Caco-2 (cell line): ENCODE measurements around the gene TCEANC. TPM values are rescaled to one million over a fixed set of nuclear protein-coding genes. Genes with fewer than 3 reads are reported as not detected.
"Not testable (repeated sequence)": the region's sequence is repeated elsewhere in the genome, so short reads cannot be mapped to it uniquely, and the experiment has no call there.

Experiments used
- BruUV-seq: library from RNA; stranded (reverse); fragments of 400-500 nt; replicated peaks from 2 replicates; lab custom pipeline; 2021; lab: Mats Ljungman, UMichigan
- CTCF ChIA-PET: fragments of 300-600 bp; sonication (Branson Sonifier 250); formaldehyde crosslinking; loops from one replicate; lab custom pipeline; 2022; ENCODE audit warnings: antibody characterized with exemption; lab: Charles Lee
- POLR2A ChIA-PET: fragments of 300-600 bp; sonication (Branson Sonifier 250); formaldehyde crosslinking; loops from one replicate; lab custom pipeline; 2022; ENCODE audit warnings: antibody characterized with exemption; lab: Charles Lee
- DNase-seq, 2 experiments: peaks; one replicate each; pipeline versions ENCODE4 v3.0.0 to v3.0.0-alpha.2; 2020 to 2022
- H3K27me3 ChIP-seq: replicated peaks from 2 replicates; pipeline ENCODE4 v1.6.0; 2011; ENCODE audit warnings: low read length; ENCODE audit not compliant: control insufficient read depth, insufficient read depth
- H3K36me3 ChIP-seq: 2 replicates; pipeline ENCODE4 v1.5.1; 2011; ENCODE audit warnings: low read length; ENCODE audit not compliant: control insufficient read depth, insufficient read depth
- H3K4me1 ChIP-seq: fragments of 250-450 bp; sonication (Bioruptor Pico); 2 replicates; pipeline ENCODE4 v1.5.1; 2020; ENCODE audit warnings: mild to moderate bottlenecking
- H3K4me3 ChIP-seq: 2 replicates; pipeline ENCODE4 v1.5.1; 2011; ENCODE audit warnings: low read depth, mild to moderate bottlenecking, control low read depth, low read length
- H3K9me3 ChIP-seq: fragments of 250-450 bp; sonication (Bioruptor Pico); 2 replicates; pipeline ENCODE4 v1.5.1; 2020; ENCODE audit warnings: mild to moderate bottlenecking, moderate library complexity
- H3K27ac Mint-ChIP-seq: one replicate; pipeline ENCODE4 v1.8.0; 2022; ENCODE audit warnings: mixed read lengths; ENCODE audit not compliant: unreplicated experiment
- H3K27me3 Mint-ChIP-seq: one replicate; pipeline ENCODE4 v1.8.0; 2022; ENCODE audit warnings: mixed read lengths; ENCODE audit not compliant: insufficient read depth, unreplicated experiment
- H3K36me3 Mint-ChIP-seq: one replicate; pipeline ENCODE4 v1.8.0; 2022; ENCODE audit warnings: mild to moderate bottlenecking, mixed read lengths; ENCODE audit not compliant: insufficient read depth, unreplicated experiment
- H3K4me1 Mint-ChIP-seq: one replicate; pipeline ENCODE4 v1.8.0; 2022; ENCODE audit warnings: low read depth, mixed read lengths; ENCODE audit not compliant: unreplicated experiment
- H3K4me3 Mint-ChIP-seq: one replicate; pipeline ENCODE4 v1.8.0; 2022; ENCODE audit warnings: mild to moderate bottlenecking, moderate library complexity, mixed read lengths; ENCODE audit not compliant: unreplicated experiment
- H3K9me3 Mint-ChIP-seq: one replicate; pipeline ENCODE4 v1.8.0; 2022; ENCODE audit warnings: mixed read lengths; ENCODE audit not compliant: unreplicated experiment
- CTCF ChIP-seq, 2 experiments: fragments of 200-600 bp in 1 of 2; IDR thresholded peaks; 1 replicate in 1 of 2; 2 replicates in 1 of 2; pipeline versions ENCODE4 v1.5.1 to v1.8.0; 2011 to 2022; ENCODE audit warnings: antibody characterized with exemption in 1 of 2, control low read depth in 1 of 2, inconsistent platforms in 1 of 2, low read depth in 1 of 2, low read length in 1 of 2, mild to moderate bottlenecking in 1 of 2, moderate library complexity in 1 of 2; ENCODE audit not compliant: insufficient read depth in 1 of 2, severe bottlenecking in 1 of 2, unreplicated experiment in 1 of 2
- intact Hi-C: fragments of 100-400 bp; cut with micrococcal nuclease; formaldehyde crosslinking; loops from one replicate; pipeline ENCODE4 v1.10.0; 2022; ENCODE audit not compliant: unreplicated experiment
- total RNA-seq: library from RNA; stranded (reverse); gene quantifications from 2 replicates; pipeline ENCODE4 v1.2.3, GENCODE V29; 2022

Gene TCEANC
- total RNA-seq, 1 experiment from 2014 or later: 1.6 TPM

DNA sequence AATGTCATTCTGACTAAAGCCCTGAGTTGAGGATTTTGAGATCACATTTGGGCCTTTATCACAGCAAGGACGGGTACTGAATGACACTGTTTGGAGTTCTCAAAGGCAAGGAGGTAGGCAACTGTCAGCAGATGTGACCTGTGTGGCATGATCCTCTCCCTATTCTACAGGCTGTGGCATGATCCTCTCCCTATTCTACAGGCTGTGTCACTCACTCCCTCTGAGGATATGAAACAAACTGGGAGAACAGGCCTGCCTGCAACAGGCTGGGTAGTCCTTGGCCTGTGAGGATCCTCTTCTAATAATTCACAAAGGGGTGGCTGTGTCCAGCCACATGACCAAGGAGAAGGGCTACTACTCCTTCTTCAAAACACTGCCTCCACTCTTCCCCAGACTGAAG is 14.9 kb upstream of the TCEANC start:
- Histone ChIP-seq H3K4me1 (no peaks in the 10 kb centered on the region), H3K9me3 (no peaks in the 10 kb centered on the region), H3K27me3 (no peaks in the 10 kb centered on the region), H3K36me3 (no peaks in the 10 kb centered on the region), H3K4me3 (no peak overlapping the region)
- TF ChIP-seq CTCF (IDR thresholded peaks at IDR 0.05; ENCODE audit: insufficient read depth in 1 of 2, low read depth in 1 of 2, low read length in 1 of 2, severe bottlenecking in 1 of 2, unreplicated experiment in 1 of 2): no peak
- no peak overlapping the region for H3K4me3 Mint-ChIP-seq
- CTCF ChIA-PET: no interaction called here
- H3K27me3 Mint-ChIP-seq: no peaks in the 10 kb centered on the region
- no TSS peak for BruUV-seq
- DNase-seq: no peak
- POLR2A ChIA-PET: no interaction called here
- peaks cover 18% of the 10 kb centered on the region for H3K9me3 Mint-ChIP-seq
- peaks cover 6% of the 10 kb centered on the region for H3K36me3 Mint-ChIP-seq
- no peak overlapping the region for H3K27ac Mint-ChIP-seq
- intact Hi-C loops: no loop called here
- no peaks in the 10 kb centered on the region for H3K4me1 Mint-ChIP-seq

DNA sequence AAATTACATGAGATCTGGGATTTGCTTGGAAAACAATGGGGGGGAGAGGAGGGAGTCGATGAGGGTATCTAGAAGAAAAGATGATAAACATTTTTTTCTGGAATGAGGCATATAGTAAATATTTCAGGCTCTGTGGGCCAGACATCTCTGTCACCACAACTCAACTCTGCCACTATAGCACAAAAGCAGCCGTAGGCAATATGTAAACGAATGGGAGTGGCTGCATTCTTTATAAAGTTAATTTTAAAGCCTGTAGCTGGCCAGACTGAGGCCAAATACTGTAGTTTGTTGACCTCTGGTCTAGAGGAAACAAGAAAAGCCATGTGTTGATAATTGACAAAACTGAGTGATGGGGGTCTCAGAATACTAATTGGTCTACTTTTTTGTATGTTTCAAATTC is 14.1 kb upstream of the TCEANC start:
- DNase-seq: no peak
- H3K4me1 Mint-ChIP-seq: no peaks in the 10 kb centered on the region
- no peaks in the 10 kb centered on the region for H3K27me3 Mint-ChIP-seq
- CTCF ChIA-PET: no interaction called here
- no TSS peak for BruUV-seq
- H3K36me3 Mint-ChIP-seq: peaks cover 6% of the 10 kb centered on the region
- no peak overlapping the region for H3K27ac Mint-ChIP-seq
- intact Hi-C loops: no loop called here
- POLR2A ChIA-PET: no interaction called here
- H3K4me3 Mint-ChIP-seq: no peak overlapping the region
- Histone ChIP-seq H3K9me3 (no peaks in the 10 kb centered on the region), H3K4me3 (no peak overlapping the region), H3K27me3 (no peaks in the 10 kb centered on the region), H3K4me1 (no peaks in the 10 kb centered on the region), H3K36me3 (no peaks in the 10 kb centered on the region)
- peaks cover 18% of the 10 kb centered on the region for H3K9me3 Mint-ChIP-seq
- no peak for TF ChIP-seq CTCF (IDR thresholded peaks at IDR 0.05; ENCODE audit: insufficient read depth in 1 of 2, low read depth in 1 of 2, low read length in 1 of 2, severe bottlenecking in 1 of 2, unreplicated experiment in 1 of 2)

DNA sequence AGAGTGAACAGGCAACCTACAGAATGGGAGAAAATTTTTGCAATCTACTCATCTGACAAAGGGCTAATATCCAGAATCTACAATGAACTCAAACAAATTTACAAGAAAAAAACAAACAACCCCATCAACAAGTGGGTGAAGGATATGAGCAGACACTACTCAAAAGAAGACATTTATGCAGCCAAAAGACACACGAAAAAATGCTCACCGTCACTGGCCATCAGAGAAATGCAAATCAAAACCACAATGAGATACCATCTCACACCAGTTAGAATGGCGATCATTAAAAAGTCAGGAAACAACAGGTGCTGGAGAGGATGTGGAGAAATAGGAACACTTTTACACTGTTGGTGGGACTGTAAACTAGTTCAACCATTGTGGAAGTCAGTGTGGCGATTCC is 11.3 kb upstream of the TCEANC start:
- H3K36me3 Mint-ChIP-seq, H3K4me1 Mint-ChIP-seq, BruUV-seq, CTCF ChIA-PET, H3K4me1 ChIP-seq, H3K4me3 Mint-ChIP-seq, H3K9me3 Mint-ChIP-seq, POLR2A ChIA-PET, H3K27me3 ChIP-seq, H3K27ac Mint-ChIP-seq, H3K4me3 ChIP-seq, DNase-seq, H3K36me3 ChIP-seq, H3K9me3 ChIP-seq, H3K27me3 Mint-ChIP-seq, intact Hi-C loops: not testable (repeated sequence)
